ENCODE data around the gene PFKP. TPM values are rescaled to one million over a fixed set of nuclear protein-coding genes. Genes with fewer than 3 reads are reported as not detected.
A peak's percentile ranks its signal among the peaks of the same experiment; 100 is the strongest.

The PFKP gene
- total RNA-seq, 4 donors from 2014 or later: 64.3 to 261 (median 107) TPM

- H3K4me3 ChIP-seq: no peak overlapping the region
- WGBS, 2 donors (ENCODE audit: low coverage in 1 of 2): 29 to 49% methylated on average over 2 to 5 of the region's 5 CpGs
- ATAC-seq: no peak
- peak overlapping the region; percentile 79 to 88 (median 82) for H3K27ac ChIP-seq
- no peaks in the 10 kb centered on the region for H3K9me3 ChIP-seq
- peaks cover 15 to 61% (median 31%) of the 10 kb centered on the region in 3 donors for H3K4me1 ChIP-seq
- TF ChIP-seq EP300 (IDR thresholded peaks at IDR 0.05) (no peak), CTCF (IDR thresholded peaks at IDR 0.05) (no peak), POLR2A (IDR thresholded peaks at IDR 0.05) (no peak), POLR2AphosphoS5 (IDR thresholded peaks at IDR 0.05) (no peak)
- peaks cover 0 to 10% of the 10 kb centered on the region in 2 donors for H3K36me3 ChIP-seq
- no peaks in the 10 kb centered on the region for H3K27me3 ChIP-seq
Measured at GRCh38 chr10:3094609-3095036, 27.3 kb downstream of the PFKP start.

DNA sequence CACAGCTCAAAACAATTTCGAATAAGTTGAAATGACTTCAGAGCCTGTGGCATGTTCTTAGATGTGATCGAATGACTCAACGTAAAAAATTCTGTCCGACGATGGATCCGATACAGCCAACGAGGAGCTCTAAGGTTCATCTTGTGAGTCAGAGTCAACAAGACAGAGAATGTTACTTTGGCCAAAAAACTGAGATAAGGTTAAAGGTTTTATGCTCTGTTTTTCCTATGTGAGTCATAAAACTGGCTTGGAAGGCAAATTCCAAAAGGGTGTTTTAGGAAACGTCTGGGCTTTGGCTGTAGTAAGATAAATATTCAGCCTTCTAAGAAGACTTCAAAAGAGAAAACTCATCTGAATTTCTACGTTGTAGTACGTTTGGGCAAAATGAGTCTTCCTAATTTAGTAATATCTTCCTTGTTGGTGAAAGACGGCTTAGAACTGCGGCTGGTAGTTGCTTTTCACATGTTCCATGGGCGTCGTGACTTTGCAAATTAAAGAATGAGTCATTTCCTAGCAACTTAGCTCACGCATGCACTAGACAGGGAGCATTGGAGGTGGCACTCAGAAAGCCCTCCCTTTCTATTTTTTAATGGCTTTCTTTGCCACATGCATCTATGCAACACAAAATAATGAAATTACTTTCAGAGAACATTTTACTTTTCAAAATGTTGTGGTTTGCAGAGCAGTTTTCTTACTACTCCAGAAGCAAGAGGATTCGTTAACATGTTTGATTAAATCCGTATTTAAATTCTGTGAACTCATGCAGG is 28.2 kb downstream of the PFKP start:
- peak overlapping the region; percentile 79 to 88 (median 82) for H3K27ac ChIP-seq
- no peaks in the 10 kb centered on the region for H3K27me3 ChIP-seq
- 2 to 4% methylated on average over 17 of the region's 17 CpGs for WGBS, 2 donors (ENCODE audit: low coverage in 1 of 2)
- no peak overlapping the region for H3K4me3 ChIP-seq
- peak; percentile 89 for ATAC-seq
- no peak for TF ChIP-seq CTCF (IDR thresholded peaks at IDR 0.05)
- peak; percentile 5 for TF ChIP-seq EP300 (IDR thresholded peaks at IDR 0.05)
- TF ChIP-seq POLR2AphosphoS5 (IDR thresholded peaks at IDR 0.05): peak; percentile 96
- H3K36me3 ChIP-seq: peaks cover 0 to 19% of the 10 kb centered on the region in 2 donors
- H3K4me1 ChIP-seq: peaks cover 13 to 60% (median 30%) of the 10 kb centered on the region in 3 donors
- no peaks in the 10 kb centered on the region for H3K9me3 ChIP-seq

DNA sequence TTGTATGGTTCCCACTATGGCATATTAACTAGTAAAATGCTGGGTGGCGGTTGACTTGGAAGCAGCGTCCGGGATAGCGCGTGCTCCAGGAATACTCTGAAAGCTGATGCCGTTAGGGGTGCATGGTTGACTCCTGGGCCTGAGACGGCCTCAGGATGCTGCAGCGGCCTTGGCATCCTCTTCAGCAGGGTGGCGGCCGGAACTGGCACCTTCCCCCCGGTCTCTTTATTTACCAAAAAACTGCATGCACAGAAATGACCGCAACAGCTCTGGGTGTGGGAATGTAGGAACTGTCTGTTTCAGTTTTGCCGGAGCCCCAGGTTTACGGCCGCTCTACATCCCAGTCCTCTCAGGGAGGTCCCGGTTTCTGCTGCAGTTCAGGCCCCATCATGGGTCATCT is 28.8 kb downstream of the PFKP start:
- Histone ChIP-seq H3K36me3 (peaks cover 0 to 23% of the 10 kb centered on the region in 2 donors), H3K4me1 (peaks cover 11 to 60% (median 24%) of the 10 kb centered on the region in 3 donors), H3K27me3 (no peaks in the 10 kb centered on the region), H3K27ac (peak overlapping the region; percentile 79 to 88 (median 82)), H3K4me3 (no peak overlapping the region), H3K9me3 (no peaks in the 10 kb centered on the region)
- no peak for ATAC-seq
- TF ChIP-seq POLR2A (IDR thresholded peaks at IDR 0.05): no peak
- no peak for TF ChIP-seq EP300 (IDR thresholded peaks at IDR 0.05)
- no peak for TF ChIP-seq CTCF (IDR thresholded peaks at IDR 0.05)
- TF ChIP-seq POLR2AphosphoS5 (IDR thresholded peaks at IDR 0.05): no peak
- 40 to 52% methylated on average over 9 to 10 of the region's 16 CpGs for WGBS, 2 donors (ENCODE audit: low coverage in 1 of 2)

DNA sequence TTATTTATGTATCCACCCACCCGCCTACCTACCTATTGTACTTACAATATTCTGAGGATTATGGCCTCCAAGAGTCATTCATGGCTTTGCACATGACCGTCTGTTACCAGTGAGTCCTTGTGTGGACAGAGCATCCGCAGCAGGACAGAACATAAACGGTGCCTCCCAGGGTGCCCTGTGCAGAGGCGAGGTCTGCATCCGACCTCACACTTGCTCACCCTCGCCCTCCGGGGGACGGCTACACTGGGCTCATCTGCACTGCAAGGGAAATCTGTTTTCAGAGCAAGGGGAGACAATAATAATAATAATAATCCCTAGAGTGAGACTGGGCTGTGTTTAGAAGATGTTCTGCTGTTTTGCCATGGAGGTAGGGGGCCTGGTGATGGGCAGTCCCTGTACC is 29.8 kb downstream of the PFKP start:
- Histone ChIP-seq H3K36me3 (peaks cover 0 to 30% of the 10 kb centered on the region in 2 donors), H3K4me1 (peaks cover 11 to 56% (median 21%) of the 10 kb centered on the region in 3 donors), H3K9me3 (no peaks in the 10 kb centered on the region), H3K4me3 (no peak overlapping the region), H3K27ac (peak overlapping the region in 2 of 4 donors; percentile 49 to 79), H3K27me3 (no peaks in the 10 kb centered on the region)
- TF ChIP-seq CTCF (IDR thresholded peaks at IDR 0.05) (no peak), POLR2AphosphoS5 (IDR thresholded peaks at IDR 0.05) (no peak), POLR2A (IDR thresholded peaks at IDR 0.05) (no peak), EP300 (IDR thresholded peaks at IDR 0.05) (no peak)
- 70 to 93% methylated on average over 2 to 3 of the region's 9 CpGs for WGBS, 2 donors (ENCODE audit: low coverage in 1 of 2)
- no peak for ATAC-seq

DNA sequence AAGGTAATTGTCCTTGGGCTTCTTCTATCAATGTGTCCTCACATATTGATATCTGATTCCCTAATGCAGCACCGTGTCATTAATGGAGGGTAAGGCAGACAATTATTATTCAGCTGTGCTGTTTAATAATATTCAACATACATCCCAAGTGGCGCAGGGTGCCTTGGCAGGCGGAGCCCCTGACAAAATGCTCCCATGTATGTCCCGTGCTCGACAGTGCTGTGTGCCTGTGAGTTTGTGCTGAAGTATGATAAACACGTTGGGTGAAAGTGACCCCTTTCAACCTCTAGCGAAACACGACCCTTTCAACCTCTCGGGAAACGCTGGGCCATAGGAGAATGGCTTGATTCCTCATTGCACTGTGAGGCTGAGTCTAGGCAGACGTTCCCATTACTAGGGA is 31.3 kb downstream of the PFKP start:
- Histone ChIP-seq H3K4me1 (peaks cover 11 to 71% (median 25%) of the 10 kb centered on the region in 3 donors), H3K27ac (peak overlapping the region in 1 of 4 donors; percentile 88), H3K27me3 (no peaks in the 10 kb centered on the region), H3K4me3 (no peak overlapping the region), H3K36me3 (peaks cover 0 to 37% of the 10 kb centered on the region in 2 donors), H3K9me3 (no peaks in the 10 kb centered on the region)
- WGBS, 2 donors (ENCODE audit: low coverage in 1 of 2): 72 to 76% methylated on average over 8 to 11 of the region's 11 CpGs
- no peak for ATAC-seq
- no peak for TF ChIP-seq CTCF (IDR thresholded peaks at IDR 0.05)
